GM21825 (cell line): ENCODE data around the gene SLC15A1.
"Not testable (repeated sequence)": the region's sequence is repeated elsewhere in the genome, so short reads cannot be mapped to it uniquely, and the experiment has no call there.

Source experiments
- ATAC-seq: cut with Tn5 transposase; IDR thresholded peaks from one replicate; pipeline ENCODE4 v1.9.1; 2021; ENCODE audit warnings: mild to moderate bottlenecking, moderate library complexity; ENCODE audit not compliant: unreplicated experiment

Gene SLC15A1

GRCh38 chr13:98664510-98664909, 88.0 kb downstream of the SLC15A1 start:
- no peak for ATAC-seq

- no peak for ATAC-seq
Observed at GRCh38 chr13:98664047-98664446, 88.4 kb downstream of the SLC15A1 start.

GRCh38 chr13:98658131-98658530, 94.3 kb downstream of the SLC15A1 start:
- ATAC-seq = no peak

GRCh38 chr13:98657506-98658085, 94.9 kb downstream of the SLC15A1 start:
- no peak for ATAC-seq

GRCh38 chr13:98656223-98656622, 96.2 kb downstream of the SLC15A1 start:
- ATAC-seq = no peak

- peak; percentile 92 for ATAC-seq
Observed at GRCh38 chr13:98653463-98653985, 98.9 kb downstream of the SLC15A1 start.

GRCh38 chr13:98652721-98653462, 99.6 kb downstream of the SLC15A1 start:
- ATAC-seq = no peak

GRCh38 chr13:98652276-98652675, 100.2 kb downstream of the SLC15A1 start:
- no peak for ATAC-seq

GRCh38 chr13:98651744-98652143, 100.7 kb downstream of the SLC15A1 start:
- ATAC-seq = no peak

- no peak for ATAC-seq
Observed at GRCh38 chr13:98650396-98651107, 101.9 kb downstream of the SLC15A1 start.

GRCh38 chr13:98649861-98650260, 102.6 kb downstream of the SLC15A1 start:
- ATAC-seq = no peak

GRCh38 chr13:98648686-98649085, 103.8 kb downstream of the SLC15A1 start:
- no peak for ATAC-seq

- ATAC-seq = no peak
Observed at GRCh38 chr13:98648141-98648540, 104.3 kb downstream of the SLC15A1 start.

GRCh38 chr13:98647121-98647520, 105.4 kb downstream of the SLC15A1 start:
- ATAC-seq = no peak

- ATAC-seq = no peak
Observed at GRCh38 chr13:98643479-98643878, 109.0 kb downstream of the SLC15A1 start.

GRCh38 chr13:98641075-98641474, 111.4 kb downstream of the SLC15A1 start:
- ATAC-seq = no peak

GRCh38 chr13:98639785-98640184, 112.7 kb downstream of the SLC15A1 start:
- ATAC-seq = not testable (repeated sequence)

GRCh38 chr13:98638352-98638751, 114.1 kb downstream of the SLC15A1 start:
- not testable (repeated sequence) for ATAC-seq
